HEK293 (cell line): ENCODE results near the gene OR5W2.
"Not testable (repeated sequence)": the region's sequence is repeated elsewhere in the genome, so short reads cannot be mapped to it uniquely, and the experiment has no call there.

Experiments
- CTCF ChIA-PET: fragments of 350-600 bp; formaldehyde crosslinking; extraction: SDS; loops from one replicate; lab custom pipeline; 2021; ENCODE audit warnings: antibody characterized with exemption; lab: Yijun Ruan, JAX
- POLR2A ChIA-PET: fragments of 300-600 bp; formaldehyde crosslinking; extraction: SDS; loops from one replicate; lab custom pipeline; 2020; ENCODE audit warnings: antibody characterized with exemption, inconsistent platforms; lab: Yijun Ruan, JAX
- H3K27ac ChIP-seq: fragments of 200-500 bp; sonication (Bioruptor generic); 2 replicates; pipeline ENCODE4 v1.5.1; 2014; ENCODE audit warnings: low read depth, low read length, control low read depth, inconsistent platforms; ENCODE audit errors: extremely low read depth
- H3K36me3 ChIP-seq, 2 experiments: fragments of 200-500 bp in 1 of 2; sonication (Bioruptor generic) in 1 of 2; 1 replicate in 1 of 2; 2 replicates in 1 of 2; pipeline ENCODE4 v1.5.1; 2014 to 2017; ENCODE audit warnings: inconsistent platforms in 2 of 2, low read length in 2 of 2; ENCODE audit not compliant: control insufficient read depth in 2 of 2, insufficient read depth in 1 of 2
- H3K4me1 ChIP-seq: fragments of 200-500 bp; sonication (Bioruptor generic); 2 replicates; pipeline ENCODE4 v1.5.1; 2014; ENCODE audit warnings: mild to moderate bottlenecking, low read length, inconsistent platforms; ENCODE audit not compliant: control insufficient read depth, insufficient read depth
- H3K4me3 ChIP-seq: 2 replicates; pipeline ENCODE4 v1.5.1; 2011; ENCODE audit warnings: low read depth, mild to moderate bottlenecking, control low read depth, low read length, moderate library complexity
- H3K9me3 ChIP-seq: fragments of 200-500 bp; sonication (Bioruptor generic); 2 replicates; pipeline ENCODE4 v1.5.1; 2014; ENCODE audit warnings: low read depth, low read length, inconsistent platforms; ENCODE audit not compliant: control insufficient read depth, insufficient read depth
- GLI2 ChIP-seq: fragments of 450-650 bp; formaldehyde crosslinking; IDR thresholded peaks from 2 replicates; pipeline ENCODE4; 2017; ENCODE audit warnings: missing biosample characterization, missing genetic modification characterization, low read depth, borderline replicate concordance
- GLIS1 ChIP-seq: fragments of 450-650 bp; formaldehyde crosslinking; IDR thresholded peaks from 2 replicates; pipeline ENCODE4 v1.5.1; 2016; ENCODE audit warnings: missing biosample characterization, missing genetic modification characterization
- GLIS2 ChIP-seq: fragments of 450-650 bp; formaldehyde crosslinking; IDR thresholded peaks from 2 replicates; pipeline ENCODE4 v1.5.1; 2016; ENCODE audit warnings: missing biosample characterization, missing genetic modification characterization
- HOXD13 ChIP-seq: sonication (generic); formaldehyde crosslinking; IDR thresholded peaks from 2 replicates; pipeline ENCODE4 v1.8.0; 2022; ENCODE audit warnings: missing genetic modification reagents, borderline replicate concordance
- MYNN ChIP-seq: fragments of 450-650 bp; formaldehyde crosslinking; IDR thresholded peaks from 2 replicates; pipeline ENCODE4 v1.5.1; 2016; ENCODE audit warnings: missing biosample characterization, missing genetic modification characterization, borderline replicate concordance
- TRIM28 ChIP-seq: IDR thresholded peaks from 2 replicates; pipeline ENCODE4 v1.6.1; 2011; ENCODE audit warnings: low read length, control low read depth, borderline replicate concordance
- ZNF174 ChIP-seq: fragments of 450-650 bp; formaldehyde crosslinking; IDR thresholded peaks from 2 replicates; pipeline ENCODE4 v1.5.0; 2017; ENCODE audit warnings: missing biosample characterization, mild to moderate bottlenecking, missing genetic modification characterization
- ZNF223 ChIP-seq: fragments of 450-650 bp; formaldehyde crosslinking; IDR thresholded peaks from 2 replicates; pipeline ENCODE4 v1.5.1; 2016; ENCODE audit warnings: missing biosample characterization, missing genetic modification characterization
- ZNF416 ChIP-seq: fragments of 450-650 bp; formaldehyde crosslinking; IDR thresholded peaks from 2 replicates; pipeline ENCODE4 v1.5.1; 2016; ENCODE audit warnings: missing biosample characterization, missing genetic modification characterization
- ZNF677 ChIP-seq: fragments of 450-650 bp; IDR thresholded peaks from 2 replicates; pipeline ENCODE4 v1.5.0; 2018; ENCODE audit warnings: missing biosample characterization, mild to moderate bottlenecking, missing genetic modification characterization, moderate library complexity

Gene OR5W2

GRCh38 chr11:55920537-55920936, 6.2 kb upstream of the OR5W2 start (continued):
- TF ChIP-seq GLI2, result no peak
- no peak for TF ChIP-seq GLIS2 (tag by site-specific recombination)
- no peak for TF ChIP-seq ZNF174 (tag by site-specific recombination)
- TF ChIP-seq GLIS1 (tag by site-specific recombination), result no peak

DNA sequence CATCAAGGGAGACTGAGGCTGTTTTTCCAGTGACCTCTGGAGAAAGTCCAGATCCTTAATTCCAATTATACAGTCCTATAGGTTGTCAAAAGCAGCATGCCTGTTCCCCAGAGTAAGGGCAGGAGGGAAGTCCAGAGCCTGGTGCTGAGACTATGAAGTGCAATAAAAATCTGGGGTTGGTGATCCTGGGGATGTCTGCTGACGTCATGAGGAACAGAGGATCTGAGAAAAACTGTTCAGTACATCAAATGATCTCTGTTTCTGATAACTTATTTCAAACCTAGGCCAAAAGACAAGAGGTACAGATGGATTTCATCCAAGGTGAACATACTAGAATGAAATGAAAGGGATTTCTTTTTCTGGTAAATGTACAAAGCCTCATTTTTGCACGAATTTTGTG, 12.1 kb downstream of the OR5W2 start:
- ChIA-PET POLR2A (no interaction called here), CTCF (no interaction called here)
- Histone ChIP-seq H3K36me3 (no peaks in the 10 kb centered on the region), H3K27ac (no peak overlapping the region), H3K4me1 (no peaks in the 10 kb centered on the region), H3K9me3 (no peaks in the 10 kb centered on the region), H3K4me3 (no peak overlapping the region)
- TF ChIP-seq ZNF416 (tag by site-specific recombination), result no peak
- no peak for TF ChIP-seq ZNF223 (tag by site-specific recombination)
- no peak for TF ChIP-seq ZNF677 (tag by site-specific recombination)
- no peak for TF ChIP-seq HOXD13
- no peak for TF ChIP-seq TRIM28

DNA sequence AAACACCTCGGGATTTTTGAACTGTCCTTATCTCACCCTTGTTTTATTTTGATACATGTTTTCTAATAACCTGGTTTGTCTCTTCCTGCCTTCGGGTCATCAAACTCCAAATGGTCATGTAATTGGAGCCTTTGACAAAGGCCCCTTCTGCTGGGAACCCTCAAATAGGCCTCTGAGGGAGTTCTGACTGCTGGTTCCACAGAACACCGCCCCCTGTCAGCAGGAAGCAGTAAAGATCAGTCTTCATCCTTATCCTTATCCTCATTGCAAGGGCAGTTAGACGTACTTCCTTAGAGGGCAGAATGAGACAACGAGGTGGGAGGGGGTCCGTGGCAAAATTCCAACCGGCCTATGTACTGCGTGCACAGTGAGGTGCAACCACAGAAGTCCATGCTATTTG, 19.2 kb downstream of the OR5W2 start:
- Histone ChIP-seq H3K27ac (no peak overlapping the region), H3K4me3 (no peak overlapping the region), H3K4me1 (no peaks in the 10 kb centered on the region), H3K36me3 (no peaks in the 10 kb centered on the region), H3K9me3 (no peaks in the 10 kb centered on the region)
- POLR2A ChIA-PET, result no interaction called here
- TF ChIP-seq MYNN (tag by site-specific recombination), result no peak
- CTCF ChIA-PET, result no interaction called here

DNA sequence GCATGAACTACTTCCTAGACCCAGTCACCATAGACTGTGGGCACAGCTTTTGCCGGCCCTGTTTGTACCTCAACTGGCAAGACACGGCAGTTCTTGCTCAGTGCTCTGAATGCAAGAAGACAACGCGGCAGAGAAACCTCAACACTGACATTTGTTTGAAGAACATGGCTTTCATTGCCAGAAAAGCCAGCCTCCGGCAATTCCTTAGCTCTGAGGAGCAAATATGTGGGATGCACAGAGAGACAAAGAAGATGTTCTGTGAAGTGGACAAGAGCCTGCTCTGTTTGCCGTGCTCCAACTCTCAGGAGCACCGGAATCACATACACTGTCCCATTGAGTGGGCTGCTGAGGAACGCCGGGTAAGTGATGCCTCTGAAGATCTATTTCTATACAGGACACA, 28.9 kb downstream of the OR5W2 start:
- H3K36me3 ChIP-seq, POLR2A ChIA-PET, H3K27ac ChIP-seq, H3K4me3 ChIP-seq, H3K9me3 ChIP-seq, H3K4me1 ChIP-seq: not testable (repeated sequence)
- CTCF ChIA-PET, result interaction anchor here (0.6 kb wide), 1 partner anchor 841 kb away, joined by 4 read pairs; no protein-coding TSS in a partner anchor

DNA sequence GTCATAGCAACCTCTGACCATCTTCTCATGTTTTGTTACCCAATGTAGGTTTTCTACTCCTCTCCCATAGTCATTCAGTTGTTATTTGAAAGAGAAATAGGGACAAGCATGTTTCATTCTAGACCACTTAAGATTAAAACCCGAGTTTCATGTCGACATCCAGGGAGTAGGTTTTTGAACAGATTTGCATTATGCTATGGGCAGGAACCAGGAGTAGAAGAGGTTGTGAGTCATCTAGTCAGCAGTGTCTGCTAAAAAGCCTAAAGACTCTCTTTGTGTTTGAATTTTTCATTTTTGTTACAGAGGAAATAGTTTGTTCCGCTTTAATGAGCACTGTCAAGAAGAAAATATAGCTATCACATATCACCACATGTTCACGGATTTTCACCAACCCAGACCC, 29.4 kb downstream of the OR5W2 start:
- POLR2A ChIA-PET, result not testable (repeated sequence)

GRCh38 chr11:55882997-55883396, 31.4 kb downstream of the OR5W2 start, which contains the start of gene TRIM51:
Gene TRIM51, plus strand, starts transcription at chr11:55883297. Its CDS starts 2,132 bp downstream, at chr11:55885429.
- H3K4me3 ChIP-seq, H3K4me1 ChIP-seq, H3K27ac ChIP-seq, CTCF ChIA-PET, H3K36me3 ChIP-seq, H3K9me3 ChIP-seq, POLR2A ChIA-PET: not testable (repeated sequence)

More for the DNA sequence above, 29.4 kb downstream of the OR5W2 start:
- H3K36me3 ChIP-seq, H3K27ac ChIP-seq, H3K9me3 ChIP-seq, CTCF ChIA-PET, H3K4me3 ChIP-seq, H3K4me1 ChIP-seq: not testable (repeated sequence)

GRCh38 chr11:55873146-55873545, 41.2 kb downstream of the OR5W2 start:
- H3K36me3 ChIP-seq, H3K4me1 ChIP-seq, H3K27ac ChIP-seq, H3K9me3 ChIP-seq, POLR2A ChIA-PET, CTCF ChIA-PET, H3K4me3 ChIP-seq: not testable (repeated sequence)

GRCh38 chr11:55872731-55873130, 41.7 kb downstream of the OR5W2 start:
- CTCF ChIA-PET, H3K4me3 ChIP-seq, H3K4me1 ChIP-seq, H3K9me3 ChIP-seq, POLR2A ChIA-PET, H3K36me3 ChIP-seq, H3K27ac ChIP-seq: not testable (repeated sequence)

DNA sequence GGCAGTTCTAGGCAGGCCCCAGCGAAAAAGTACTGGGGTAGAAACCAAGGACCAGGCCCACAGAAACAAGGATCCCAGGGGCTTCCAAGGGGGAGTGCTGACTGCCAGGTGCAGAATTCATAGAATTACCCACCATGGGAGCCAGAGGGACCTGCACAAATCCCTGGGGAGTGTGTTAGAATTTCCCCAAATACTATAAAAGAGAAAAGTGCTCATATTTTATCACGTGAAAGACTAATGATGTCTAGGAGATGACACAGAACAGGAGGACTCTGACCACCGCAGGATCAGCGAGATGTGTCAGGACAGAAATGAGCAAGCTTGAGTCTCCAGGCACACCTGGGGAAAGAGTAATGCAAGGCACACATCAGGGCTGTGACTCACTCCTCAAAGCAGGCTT, 47.0 kb downstream of the OR5W2 start:
- H3K27ac ChIP-seq, H3K4me1 ChIP-seq, H3K4me3 ChIP-seq, POLR2A ChIA-PET, H3K36me3 ChIP-seq, H3K9me3 ChIP-seq, CTCF ChIA-PET: not testable (repeated sequence)
